Measurements from ENCODE around the gene GLI3.

DNA sequence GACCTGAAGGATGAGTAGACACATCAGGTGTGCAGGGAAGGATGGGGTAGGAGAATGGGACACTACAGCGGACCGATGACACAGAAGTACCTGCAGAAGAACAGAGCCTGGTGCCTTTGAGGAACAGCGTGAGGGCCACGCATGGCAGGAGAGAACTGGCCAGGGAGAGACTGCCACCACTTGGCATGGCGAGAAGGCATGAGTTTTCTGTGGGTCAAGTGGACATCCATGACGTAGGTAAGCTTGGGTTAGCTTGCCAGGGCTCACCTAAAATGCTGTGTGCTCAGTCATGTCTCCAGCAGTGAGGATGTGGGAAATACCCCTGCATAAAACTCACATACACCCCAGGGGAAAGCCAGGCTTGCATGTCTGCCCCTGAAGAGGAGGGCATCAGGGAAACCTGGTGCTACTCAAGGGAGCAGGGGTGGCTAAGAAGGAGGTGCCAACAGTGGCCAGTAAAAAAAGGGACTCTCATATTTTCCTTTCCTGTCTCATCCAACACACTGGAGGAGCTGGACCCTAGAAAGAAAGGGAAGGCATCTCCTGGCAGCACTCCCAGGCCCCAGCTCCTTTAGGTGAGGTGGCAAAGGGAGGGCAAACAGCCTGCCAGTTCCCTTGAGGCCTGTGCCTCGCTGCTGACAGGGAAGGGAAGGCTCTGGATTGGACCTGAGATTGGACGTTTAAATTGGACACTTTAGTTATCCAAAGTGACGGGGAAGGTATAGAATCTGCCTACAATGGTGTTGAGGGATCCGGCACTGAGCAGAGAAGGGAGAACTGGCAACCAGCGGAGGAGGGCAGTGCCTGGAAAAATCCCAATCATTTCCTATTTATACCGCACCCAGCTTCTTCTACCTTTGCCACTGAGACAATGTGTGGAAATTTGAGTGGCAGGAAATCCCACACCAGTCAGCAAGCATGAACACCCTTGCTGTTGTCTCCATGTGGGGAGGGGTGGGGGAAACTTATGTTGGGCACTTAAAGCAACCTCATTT lies 255.7 kb downstream of the GLI3 start:
- TF ChIP-seq, protein P1, sequence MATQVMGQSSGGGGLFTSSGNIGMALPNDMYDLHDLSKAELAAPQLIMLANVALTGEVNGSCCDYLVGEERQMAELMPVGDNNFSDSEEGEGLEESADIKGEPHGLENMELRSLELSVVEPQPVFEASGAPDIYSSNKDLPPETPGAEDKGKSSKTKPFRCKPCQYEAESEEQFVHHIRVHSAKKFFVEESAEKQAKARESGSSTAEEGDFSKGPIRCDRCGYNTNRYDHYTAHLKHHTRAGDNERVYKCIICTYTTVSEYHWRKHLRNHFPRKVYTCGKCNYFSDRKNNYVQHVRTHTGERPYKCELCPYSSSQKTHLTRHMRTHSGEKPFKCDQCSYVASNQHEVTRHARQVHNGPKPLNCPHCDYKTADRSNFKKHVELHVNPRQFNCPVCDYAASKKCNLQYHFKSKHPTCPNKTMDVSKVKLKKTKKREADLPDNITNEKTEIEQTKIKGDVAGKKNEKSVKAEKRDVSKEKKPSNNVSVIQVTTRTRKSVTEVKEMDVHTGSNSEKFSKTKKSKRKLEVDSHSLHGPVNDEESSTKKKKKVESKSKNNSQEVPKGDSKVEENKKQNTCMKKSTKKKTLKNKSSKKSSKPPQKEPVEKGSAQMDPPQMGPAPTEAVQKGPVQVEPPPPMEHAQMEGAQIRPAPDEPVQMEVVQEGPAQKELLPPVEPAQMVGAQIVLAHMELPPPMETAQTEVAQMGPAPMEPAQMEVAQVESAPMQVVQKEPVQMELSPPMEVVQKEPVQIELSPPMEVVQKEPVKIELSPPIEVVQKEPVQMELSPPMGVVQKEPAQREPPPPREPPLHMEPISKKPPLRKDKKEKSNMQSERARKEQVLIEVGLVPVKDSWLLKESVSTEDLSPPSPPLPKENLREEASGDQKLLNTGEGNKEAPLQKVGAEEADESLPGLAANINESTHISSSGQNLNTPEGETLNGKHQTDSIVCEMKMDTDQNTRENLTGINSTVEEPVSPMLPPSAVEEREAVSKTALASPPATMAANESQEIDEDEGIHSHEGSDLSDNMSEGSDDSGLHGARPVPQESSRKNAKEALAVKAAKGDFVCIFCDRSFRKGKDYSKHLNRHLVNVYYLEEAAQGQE (IDR thresholded peaks at IDR 0.05; ENCODE audit: insufficient read depth in 1 of 2, low read depth in 2 of 2, low read length in 2 of 2), result no peak
- TF ChIP-seq TAF1 (IDR thresholded peaks at IDR 0.05; ENCODE audit: borderline replicate concordance, insufficient read depth, low read length), result no peak
- no peak for TF ChIP-seq POLR2AphosphoS5 (IDR thresholded peaks at IDR 0.05; ENCODE audit: low read depth, low read length)
- no peak for TF ChIP-seq SIN3A (IDR thresholded peaks at IDR 0.05; ENCODE audit: borderline replicate concordance, insufficient read depth, low read length)
